ENCODE data around the gene MSH3. TPM values are rescaled to one million over a fixed set of nuclear protein-coding genes. Genes with fewer than 3 reads are reported as not detected.
"Not testable (repeated sequence)": the region's sequence is repeated elsewhere in the genome, so short reads cannot be mapped to it uniquely, and the experiment has no call there.

MSH3 gene
- total RNA-seq, 1 donor from 2014 or later, result 17.0 TPM

GRCh38 chr5:80825786-80826460 is 171.5 kb downstream of the MSH3 start:
- no peaks in the 10 kb centered on the region for H3K4me1 ChIP-seq
- H3K36me3 ChIP-seq, result peaks cover under 1% of the 10 kb centered on the region
- ATAC-seq, result no peak
- no peak overlapping the region for H3K27ac ChIP-seq
- intact Hi-C loops (cut with DNase I), result no loop called here
- TF ChIP-seq CTCF (IDR thresholded peaks at IDR 0.05), result no peak
- H3K27me3 ChIP-seq (ENCODE audit: low read depth), result no peaks in the 10 kb centered on the region
- H3K9me3 ChIP-seq, result peaks cover 14% of the 10 kb centered on the region
- H3K4me3 ChIP-seq, result no peak overlapping the region
- DNase-seq, result no peak

- no peaks in the 10 kb centered on the region for H3K27me3 ChIP-seq (ENCODE audit: low read depth)
- DNase-seq (no peak), ATAC-seq (no peak)
- H3K4me1 ChIP-seq, result no peaks in the 10 kb centered on the region
- H3K36me3 ChIP-seq, result peaks cover 5% of the 10 kb centered on the region
- no peak overlapping the region for H3K4me3 ChIP-seq
- intact Hi-C loops (cut with DNase I), result no loop called here
- no peaks in the 10 kb centered on the region for H3K9me3 ChIP-seq
- no peak overlapping the region for H3K27ac ChIP-seq
- no peak for TF ChIP-seq CTCF (IDR thresholded peaks at IDR 0.05)
These were observed 180.3 kb downstream of the MSH3 start for GRCh38 chr5:80834710-80835109.

GRCh38 chr5:80835128-80835527 is 180.7 kb downstream of the MSH3 start:
- no peak for DNase-seq
- no peak for ATAC-seq
- Histone ChIP-seq H3K36me3 (peaks cover 5% of the 10 kb centered on the region), H3K27ac (no peak overlapping the region), H3K27me3 (ENCODE audit: low read depth) (no peaks in the 10 kb centered on the region), H3K9me3 (no peaks in the 10 kb centered on the region), H3K4me3 (no peak overlapping the region), H3K4me1 (no peaks in the 10 kb centered on the region)
- intact Hi-C loops (cut with DNase I), result no loop called here
- TF ChIP-seq CTCF (IDR thresholded peaks at IDR 0.05), result no peak

GRCh38 chr5:80837679-80838078 is 183.2 kb downstream of the MSH3 start:
- Histone ChIP-seq H3K4me1 (no peaks in the 10 kb centered on the region), H3K27me3 (ENCODE audit: low read depth) (no peaks in the 10 kb centered on the region), H3K27ac (no peak overlapping the region), H3K4me3 (no peak overlapping the region), H3K36me3 (peaks cover 5% of the 10 kb centered on the region), H3K9me3 (no peaks in the 10 kb centered on the region)
- ATAC-seq (no peak), DNase-seq (no peak)
- no peak for TF ChIP-seq CTCF (IDR thresholded peaks at IDR 0.05)
- intact Hi-C loops (cut with DNase I), result no loop called here

GRCh38 chr5:80841026-80841797 is 186.8 kb downstream of the MSH3 start:
- intact Hi-C loops (cut with DNase I); H3K9me3 ChIP-seq; H3K27ac ChIP-seq; H3K4me3 ChIP-seq; H3K4me1 ChIP-seq; H3K27me3 ChIP-seq (ENCODE audit: low read depth); H3K36me3 ChIP-seq; ATAC-seq; DNase-seq: not testable (repeated sequence)

GRCh38 chr5:80846422-80846821 is 192.0 kb downstream of the MSH3 start:
- intact Hi-C loops (cut with DNase I), result not testable (repeated sequence)

GRCh38 chr5:80850168-80850567 is 195.7 kb downstream of the MSH3 start:
- H3K27ac ChIP-seq; intact Hi-C loops (cut with DNase I); H3K4me1 ChIP-seq; DNase-seq; H3K4me3 ChIP-seq; ATAC-seq; H3K27me3 ChIP-seq (ENCODE audit: low read depth): not testable (repeated sequence)
- peaks cover 12% of the 10 kb centered on the region for H3K36me3 ChIP-seq
- peaks cover 13% of the 10 kb centered on the region for H3K9me3 ChIP-seq

More at GRCh38 chr5:80846422-80846821, 192.0 kb downstream of the MSH3 start:
- not testable (repeated sequence) for H3K4me3 ChIP-seq; ATAC-seq; H3K4me1 ChIP-seq; H3K36me3 ChIP-seq; DNase-seq; H3K27me3 ChIP-seq (ENCODE audit: low read depth); H3K27ac ChIP-seq
- peaks cover 13% of the 10 kb centered on the region for H3K9me3 ChIP-seq

Measured in lower lobe of right lung (tissue), 2 donors.